ENCODE measurements around the gene SPIN1. TPM values are rescaled to one million over a fixed set of nuclear protein-coding genes. Genes with fewer than 3 reads are reported as not detected.

Gene SPIN1
- total RNA-seq, 1 experiment from 2014 or later = 59.5 TPM

DNA sequence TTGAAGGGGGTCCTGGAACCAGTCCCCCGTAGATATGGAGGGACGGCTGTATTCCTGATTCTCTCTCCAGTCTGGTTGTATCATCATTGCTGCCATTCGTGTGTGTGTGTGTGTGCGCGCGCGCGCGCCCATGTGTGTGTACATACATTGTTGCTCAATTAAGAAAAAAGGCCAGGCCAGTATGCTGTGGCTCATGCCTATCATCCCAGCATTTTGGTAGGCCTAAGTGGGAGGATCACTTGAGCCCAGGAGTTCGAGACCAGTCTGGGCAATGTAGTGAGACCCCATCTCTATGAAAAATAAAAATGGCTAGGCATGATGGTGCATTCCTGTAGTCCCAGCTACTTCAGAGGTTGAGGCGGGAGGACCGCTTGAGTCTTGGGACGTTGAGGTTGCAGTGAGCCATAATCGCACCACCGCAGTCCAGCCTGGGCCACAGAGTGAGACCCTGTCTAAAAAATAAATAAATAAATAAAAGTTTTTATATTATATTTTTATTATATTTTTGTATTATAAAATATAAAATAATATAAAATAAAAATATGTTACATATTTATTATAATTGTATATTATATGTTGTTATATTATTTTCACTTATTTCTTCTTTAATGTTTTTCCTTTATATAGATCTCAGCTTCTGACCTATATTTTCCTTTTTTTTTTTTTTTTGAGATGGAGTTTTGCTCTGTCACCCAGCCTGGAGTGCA, 53.2 kb downstream of the SPIN1 start:
- TF ChIP-seq CTCF (IDR thresholded peaks at IDR 0.05; ENCODE audit: unreplicated experiment) = no peak
- peaks cover 19% of the 10 kb centered on the region for H3K36me3 Mint-ChIP-seq (ENCODE audit: insufficient read depth, unreplicated experiment)
- no peak overlapping the region for H3K27ac Mint-ChIP-seq (ENCODE audit: unreplicated experiment)
- DNase-seq = no peak
- no TSS peak for BruUV-seq (replicated peaks)
- H3K9me3 Mint-ChIP-seq (ENCODE audit: low read depth, unreplicated experiment) = no peaks in the 10 kb centered on the region
- H3K4me3 Mint-ChIP-seq (ENCODE audit: low read depth, unreplicated experiment) = no peak overlapping the region
- H3K27me3 Mint-ChIP-seq (ENCODE audit: unreplicated experiment) = no peaks in the 10 kb centered on the region
- H3K4me1 Mint-ChIP-seq (ENCODE audit: low read depth, unreplicated experiment) = peaks cover 12% of the 10 kb centered on the region
- intact Hi-C loops (cut with micrococcal nuclease; ENCODE audit: unreplicated experiment) = no loop called here
- CTCF ChIA-PET = no interaction called here

- TF ChIP-seq CTCF (IDR thresholded peaks at IDR 0.05; ENCODE audit: unreplicated experiment) = no peak
- Mint-ChIP-seq H3K36me3 (ENCODE audit: insufficient read depth, unreplicated experiment) (peaks cover 12% of the 10 kb centered on the region), H3K4me1 (ENCODE audit: low read depth, unreplicated experiment) (peaks cover 3% of the 10 kb centered on the region), H3K27ac (ENCODE audit: unreplicated experiment) (no peak overlapping the region), H3K4me3 (ENCODE audit: low read depth, unreplicated experiment) (no peak overlapping the region), H3K27me3 (ENCODE audit: unreplicated experiment) (no peaks in the 10 kb centered on the region), H3K9me3 (ENCODE audit: low read depth, unreplicated experiment) (no peaks in the 10 kb centered on the region)
- CTCF ChIA-PET = interaction anchor here (0.6 kb wide), 1 partner anchor 1234 kb away, joined by 3 read pairs; no protein-coding TSS in a partner anchor
- DNase-seq = no peak
- BruUV-seq (replicated peaks) = no TSS peak
- intact Hi-C loops (cut with micrococcal nuclease; ENCODE audit: unreplicated experiment) = no loop called here
These were observed 55.4 kb downstream of the SPIN1 start for GRCh38 chr9:88443480-88444113.

DNA sequence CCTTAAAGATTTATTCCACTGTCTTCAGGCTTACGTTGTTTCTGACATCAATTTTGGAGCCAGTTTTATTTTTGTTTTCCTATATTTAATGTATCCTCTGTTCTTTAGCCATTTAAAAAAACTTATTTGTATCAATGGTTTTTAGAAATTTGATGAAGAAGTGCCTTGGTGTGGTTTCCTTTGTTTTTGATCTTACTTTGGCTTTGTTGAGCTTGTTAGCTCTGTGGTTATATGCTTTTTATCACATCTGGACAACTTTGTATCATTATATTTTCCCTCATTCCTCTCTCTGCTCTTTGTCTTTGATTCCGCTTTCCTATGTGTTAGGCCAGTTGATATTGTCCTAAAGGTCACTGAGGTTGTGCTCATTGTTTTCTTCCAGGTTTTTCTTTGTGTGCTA, 58.5 kb downstream of the SPIN1 start:
- CTCF ChIA-PET = no interaction called here
- Mint-ChIP-seq H3K4me3 (ENCODE audit: low read depth, unreplicated experiment) (no peak overlapping the region), H3K27me3 (ENCODE audit: unreplicated experiment) (no peaks in the 10 kb centered on the region), H3K4me1 (ENCODE audit: low read depth, unreplicated experiment) (no peaks in the 10 kb centered on the region), H3K9me3 (ENCODE audit: low read depth, unreplicated experiment) (no peaks in the 10 kb centered on the region), H3K36me3 (ENCODE audit: insufficient read depth, unreplicated experiment) (peaks cover 10% of the 10 kb centered on the region), H3K27ac (ENCODE audit: unreplicated experiment) (no peak overlapping the region)
- TF ChIP-seq CTCF (IDR thresholded peaks at IDR 0.05; ENCODE audit: unreplicated experiment) = no peak
- DNase-seq = no peak
- BruUV-seq (replicated peaks) = no TSS peak
- intact Hi-C loops (cut with micrococcal nuclease; ENCODE audit: unreplicated experiment) = no loop called here

GRCh38 chr9:88447431-88447830, 59.2 kb downstream of the SPIN1 start:
- no peak overlapping the region for H3K4me3 Mint-ChIP-seq (ENCODE audit: low read depth, unreplicated experiment)
- DNase-seq = no peak
- peaks cover 10% of the 10 kb centered on the region for H3K36me3 Mint-ChIP-seq (ENCODE audit: insufficient read depth, unreplicated experiment)
- intact Hi-C loops (cut with micrococcal nuclease; ENCODE audit: unreplicated experiment) = no loop called here
- CTCF ChIA-PET = no interaction called here
- H3K27ac Mint-ChIP-seq (ENCODE audit: unreplicated experiment) = no peak overlapping the region
- BruUV-seq (replicated peaks) = no TSS peak
- no peaks in the 10 kb centered on the region for H3K27me3 Mint-ChIP-seq (ENCODE audit: unreplicated experiment)
- no peaks in the 10 kb centered on the region for H3K9me3 Mint-ChIP-seq (ENCODE audit: low read depth, unreplicated experiment)
- no peaks in the 10 kb centered on the region for H3K4me1 Mint-ChIP-seq (ENCODE audit: low read depth, unreplicated experiment)
- no peak for TF ChIP-seq CTCF (IDR thresholded peaks at IDR 0.05; ENCODE audit: unreplicated experiment)
